ENCODE measurements around the gene SLC1A5. TPM values are rescaled to one million over a fixed set of nuclear protein-coding genes. Genes with fewer than 3 reads are reported as not detected.

Gene SLC1A5
- total RNA-seq, 4 donors from 2014 or later: 42.8 to 93.6 (median 66.7) TPM

- Histone ChIP-seq H3K4me1 (peaks cover 0 to 8% (median 6%) of the 10 kb centered on the region in 4 donors), H3K27me3 (no peaks in the 10 kb centered on the region), H3K4me3 (no peak overlapping the region), H3K27ac (replicated peaks in 1 of 4) (peak overlapping the region in 1 of 4 donors; percentile 39), H3K9me3 (no peaks in the 10 kb centered on the region), H3K36me3 (no peaks in the 10 kb centered on the region)
- TF ChIP-seq POLR2AphosphoS5 (IDR thresholded peaks at IDR 0.05) (no peak), EP300 (IDR thresholded peaks at IDR 0.05) (no peak), CTCF (IDR thresholded peaks at IDR 0.05) (no peak), POLR2A (IDR thresholded peaks at IDR 0.05; ENCODE audit: low read depth) (no peak)
- 86% methylated on average over 7 of the region's 18 CpGs for WGBS
- intact Hi-C loops (cut with DNase I): no loop called here
- no peak for DNase-seq (ENCODE audit: extremely low spot score)
Observed at GRCh38 chr19:46821512-46822409, 33.4 kb upstream of the SLC1A5 start.

DNA sequence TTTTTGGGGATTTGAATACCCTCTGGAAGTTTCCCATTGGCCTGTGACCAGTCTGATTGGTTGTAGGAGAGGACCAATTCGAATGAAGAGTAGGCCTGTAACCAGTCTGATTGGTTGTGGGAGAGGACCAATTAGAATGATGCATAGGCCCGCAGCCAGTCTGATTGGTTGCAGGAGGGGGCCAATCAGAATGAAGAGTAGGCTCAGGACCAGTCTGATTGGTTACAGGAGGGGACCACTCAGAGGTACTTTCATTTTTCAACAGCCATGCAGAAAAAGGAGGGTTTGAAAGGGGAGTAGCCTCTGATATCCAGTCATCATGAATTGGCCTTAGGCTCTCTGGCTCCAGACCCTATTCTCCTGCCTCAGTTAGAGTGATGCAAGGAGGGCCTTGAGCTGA lies 30.4 kb upstream of the SLC1A5 start:
- no peak overlapping the region for H3K4me3 ChIP-seq
- H3K9me3 ChIP-seq: no peaks in the 10 kb centered on the region
- H3K4me1 ChIP-seq: peaks cover 8 to 17% (median 11%) of the 10 kb centered on the region in 4 donors
- H3K36me3 ChIP-seq: no peaks in the 10 kb centered on the region
- no peak overlapping the region for H3K27ac ChIP-seq (replicated peaks in 1 of 4)
- intact Hi-C loops (cut with DNase I): no loop called here
- 73% methylated on average over 2 of the region's 2 CpGs for WGBS
- DNase-seq (ENCODE audit: extremely low spot score): no peak
- no peaks in the 10 kb centered on the region for H3K27me3 ChIP-seq
- no peak for TF ChIP-seq CTCF (IDR thresholded peaks at IDR 0.05)
- TF ChIP-seq POLR2A (IDR thresholded peaks at IDR 0.05; ENCODE audit: low read depth): no peak
- TF ChIP-seq EP300 (IDR thresholded peaks at IDR 0.05): no peak
- no peak for TF ChIP-seq POLR2AphosphoS5 (IDR thresholded peaks at IDR 0.05)

- 79% methylated on average over 10 of the region's 18 CpGs for WGBS
- TF ChIP-seq EP300 (IDR thresholded peaks at IDR 0.05) (no peak), CTCF (IDR thresholded peaks at IDR 0.05) (no peak)
- H3K36me3 ChIP-seq: no peaks in the 10 kb centered on the region
- H3K4me1 ChIP-seq: peaks cover 10 to 20% (median 13%) of the 10 kb centered on the region in 4 donors
- H3K9me3 ChIP-seq: no peaks in the 10 kb centered on the region
- no peak for DNase-seq (ENCODE audit: extremely low spot score)
- no peaks in the 10 kb centered on the region for H3K27me3 ChIP-seq
- intact Hi-C loops (cut with DNase I): no loop called here
- H3K27ac ChIP-seq (replicated peaks in 1 of 4): no peak overlapping the region
- no peak overlapping the region for H3K4me3 ChIP-seq
Observed at GRCh38 chr19:46815833-46816627, 27.6 kb upstream of the SLC1A5 start.

DNA sequence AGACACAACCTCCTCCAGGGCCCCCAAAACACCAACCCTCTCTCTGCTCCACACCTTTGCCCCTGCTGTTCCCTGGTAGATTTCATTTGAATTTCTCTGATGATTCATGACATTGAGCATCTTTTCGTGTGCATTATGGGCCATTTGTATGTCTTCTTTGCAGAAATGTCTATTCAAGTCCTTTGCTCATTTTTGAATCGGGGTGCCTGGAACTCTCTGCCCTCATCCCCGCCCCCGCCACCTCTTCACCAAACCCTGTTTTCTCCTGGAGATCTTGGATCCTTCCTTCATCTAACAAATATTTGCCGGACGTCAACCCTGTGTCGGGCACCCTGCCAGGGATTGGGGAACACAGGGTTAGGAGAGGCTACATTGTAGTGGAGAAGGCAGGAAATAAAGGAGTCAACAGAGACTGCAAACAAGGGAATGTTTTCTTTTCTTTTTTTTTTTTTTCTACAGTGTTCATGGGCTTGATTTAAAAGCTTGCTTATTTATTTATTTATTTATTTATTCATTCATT lies 25.5 kb upstream of the SLC1A5 start:
- H3K4me1 ChIP-seq: peaks cover 7 to 20% (median 13%) of the 10 kb centered on the region in 4 donors
- no peaks in the 10 kb centered on the region for H3K36me3 ChIP-seq
- WGBS: 48% methylated on average over 7 of the region's 7 CpGs
- H3K27me3 ChIP-seq: no peaks in the 10 kb centered on the region
- H3K9me3 ChIP-seq: no peaks in the 10 kb centered on the region
- no peak for DNase-seq (ENCODE audit: extremely low spot score)
- H3K27ac ChIP-seq (replicated peaks in 1 of 4): peak overlapping the region; percentile 14 to 50 (median 44)
- intact Hi-C loops (cut with DNase I): no loop called here
- H3K4me3 ChIP-seq: no peak overlapping the region
- TF ChIP-seq POLR2AphosphoS5 (IDR thresholded peaks at IDR 0.05) (peak in 1 of 2 donors; percentile 23), POLR2A (IDR thresholded peaks at IDR 0.05; ENCODE audit: low read depth) (no peak), EP300 (IDR thresholded peaks at IDR 0.05) (no peak)
